OCI-LY1 (cell line): ENCODE measurements around the gene ANKS1A.

ENCODE experiments used
- H2AFZ ChIP-seq: fragments of 200-600 bp; sonication (generic), shearing (Covaris generic); 2 replicates; pipeline ENCODE4 v1.6.0; 2014; ENCODE audit warnings: antibody characterized with exemption, mild to moderate bottlenecking, low read length
- H3F3A ChIP-seq: fragments of 200-600 bp; sonication (generic), shearing (Covaris generic); 2 replicates; pipeline ENCODE4 v1.6.0; 2014; ENCODE audit warnings: mild to moderate bottlenecking, antibody characterized with exemption, low read length, moderate library complexity; ENCODE audit not compliant: insufficient read depth
- H3K27ac ChIP-seq: fragments of 200-600 bp; sonication (generic); 2 replicates; pipeline ENCODE4 v1.5.1; 2014; ENCODE audit warnings: low read length, mixed run types, mild to moderate bottlenecking, low read depth; ENCODE audit not compliant: poor library complexity, severe bottlenecking
- H3K27me3 ChIP-seq: fragments of 200-600 bp; sonication (generic); 2 replicates; pipeline ENCODE4 v1.6.0; 2014; ENCODE audit warnings: antibody characterized with exemption, mild to moderate bottlenecking, low read length, moderate library complexity; ENCODE audit not compliant: insufficient read depth
- H3K36me3 ChIP-seq: fragments of 200-600 bp; sonication (generic); 2 replicates; pipeline ENCODE4 v1.6.1; 2014; ENCODE audit warnings: mild to moderate bottlenecking, antibody characterized with exemption, low read length, moderate library complexity, mixed read lengths; ENCODE audit not compliant: insufficient read depth
- H3K4me1 ChIP-seq: fragments of 200-600 bp; sonication (generic); 2 replicates; pipeline ENCODE4 v1.5.1; 2014; ENCODE audit warnings: mild to moderate bottlenecking, low read length, moderate library complexity; ENCODE audit not compliant: insufficient read depth, severe bottlenecking
- H3K4me2 ChIP-seq: fragments of 200-600 bp; sonication (generic), shearing (Covaris generic); 2 replicates; pipeline ENCODE4 v1.6.1; 2014; ENCODE audit warnings: low read length
- H3K4me3 ChIP-seq: fragments of 200-600 bp; sonication (generic); 2 replicates; pipeline ENCODE4 v1.5.1; 2014; ENCODE audit warnings: low read length, low read depth, mild to moderate bottlenecking, mixed read lengths; ENCODE audit not compliant: poor library complexity, severe bottlenecking
- H3K79me2 ChIP-seq: fragments of 200-600 bp; shearing (Covaris generic); 2 replicates; pipeline ENCODE4 v1.6.1; 2016; ENCODE audit warnings: mixed run types, low read length, mixed read lengths; ENCODE audit not compliant: insufficient read depth
- H3K9ac ChIP-seq: fragments of 200-600 bp; sonication (generic), shearing (Covaris generic); 2 replicates; pipeline ENCODE4 v1.6.1; 2014; ENCODE audit warnings: mild to moderate bottlenecking, low read length, mixed read lengths
- H3K9me2 ChIP-seq: fragments of 200-600 bp; sonication (generic), shearing (Covaris generic); 2 replicates; pipeline ENCODE4 v1.6.1; 2014; ENCODE audit warnings: low read depth, mild to moderate bottlenecking, low read length, mixed read lengths
- H3K9me3 ChIP-seq: fragments of 200-600 bp; shearing (Covaris generic); 2 replicates; pipeline ENCODE4 v1.6.1; 2014; ENCODE audit warnings: low read length, mixed read lengths
- H4K20me1 ChIP-seq: fragments of 200-600 bp; sonication (generic), shearing (Covaris generic); 2 replicates; pipeline ENCODE4 v1.6.0; 2016; ENCODE audit warnings: mild to moderate bottlenecking, low read length; ENCODE audit not compliant: insufficient read depth
- CTCF ChIP-seq: fragments of 200-600 bp; sonication (generic), shearing (Covaris generic); IDR thresholded peaks from 2 replicates; pipeline ENCODE4 v1.5.1; 2017; ENCODE audit warnings: mild to moderate bottlenecking, antibody characterized with exemption, low read length, moderate library complexity, mixed read lengths
- EZH2 ChIP-seq: fragments of 200-600 bp; sonication (generic), shearing (Covaris generic); IDR thresholded peaks from 2 replicates; pipeline ENCODE4 v1.8.0; 2017; ENCODE audit warnings: borderline replicate concordance, mixed run types, mild to moderate bottlenecking, antibody characterized with exemption, low read length, moderate library complexity, mixed read lengths

ANKS1A gene

GRCh38 chr6:34858681-34859080 lies 30.4 kb upstream of the ANKS1A start:
- Histone ChIP-seq H4K20me1 (no peaks in the 10 kb centered on the region), H3K9ac (no peak overlapping the region), H3K27me3 (no peaks in the 10 kb centered on the region), H3K9me2 (no peaks in the 10 kb centered on the region), H3K36me3 (peaks cover 64% of the 10 kb centered on the region), H3K79me2 (no peaks in the 10 kb centered on the region), H3K4me2 (no peak overlapping the region), H3K4me3 (no peak overlapping the region), H3F3A (no peaks in the 10 kb centered on the region), H3K9me3 (no peaks in the 10 kb centered on the region), H3K4me1 (no peaks in the 10 kb centered on the region), H3K27ac (no peak overlapping the region), H2AFZ (no peak overlapping the region)
- TF ChIP-seq CTCF (no peak; the same call in 1 of the 2 replicates), EZH2 (no peak)

DNA sequence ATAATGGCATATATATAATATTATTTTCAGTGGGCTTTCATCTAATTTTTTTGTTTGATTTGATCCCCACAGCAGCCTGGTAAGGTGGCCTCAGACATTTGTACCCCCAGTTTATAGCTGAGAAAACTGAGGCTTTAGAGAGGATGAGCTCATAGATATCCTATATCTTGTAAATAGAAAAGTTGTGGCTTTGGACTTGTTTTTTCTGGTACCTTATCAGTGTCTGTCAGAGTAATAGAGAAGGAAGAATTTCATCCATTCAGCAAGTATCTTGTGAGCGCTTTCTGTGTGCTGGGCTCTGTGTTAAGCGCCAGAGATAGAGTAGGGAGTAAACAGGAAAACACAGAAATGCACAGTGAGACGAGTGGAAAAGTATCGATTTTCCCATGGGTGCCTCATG lies 29.1 kb upstream of the ANKS1A start:
- H3K9ac ChIP-seq: no peak overlapping the region

GRCh38 chr6:34860776-34861175 lies 28.3 kb upstream of the ANKS1A start:
- TF ChIP-seq CTCF: no peak
- no peak for TF ChIP-seq EZH2
- Histone ChIP-seq H3K36me3 (peaks cover 75% of the 10 kb centered on the region), H3K4me1 (no peaks in the 10 kb centered on the region), H3K27me3 (no peaks in the 10 kb centered on the region), H3K4me3 (no peak overlapping the region), H3F3A (no peaks in the 10 kb centered on the region), H2AFZ (no peak overlapping the region), H3K9me2 (no peaks in the 10 kb centered on the region), H3K79me2 (no peaks in the 10 kb centered on the region), H4K20me1 (no peaks in the 10 kb centered on the region), H3K27ac (no peak overlapping the region), H3K9me3 (no peaks in the 10 kb centered on the region), H3K4me2 (no peak overlapping the region), H3K9ac (no peak overlapping the region)

More for the DNA sequence above, 29.1 kb upstream of the ANKS1A start:
- Histone ChIP-seq H3K27ac (no peak overlapping the region), H3K36me3 (peaks cover 73% of the 10 kb centered on the region), H3K4me2 (no peak overlapping the region), H3K79me2 (no peaks in the 10 kb centered on the region), H3K9me3 (no peaks in the 10 kb centered on the region), H3K9me2 (no peaks in the 10 kb centered on the region), H3K4me1 (no peaks in the 10 kb centered on the region), H3K4me3 (no peak overlapping the region), H4K20me1 (no peaks in the 10 kb centered on the region), H3F3A (no peaks in the 10 kb centered on the region), H3K27me3 (no peaks in the 10 kb centered on the region), H2AFZ (no peak overlapping the region)
- TF ChIP-seq CTCF (no peak), EZH2 (no peak)
